Esophagus (tissue), 2 donors: ENCODE measurements around the gene IL1RL2. TPM values are rescaled to one million over a fixed set of nuclear protein-coding genes. Genes with fewer than 3 reads are reported as not detected.

Experiments
- H3K27ac ChIP-seq, 2 donors: one replicate each; pipeline ENCODE4 v1.5.1; 2013; ENCODE audit warnings: low read depth in 2 of 2, mild to moderate bottlenecking in 2 of 2, inconsistent platforms in 1 of 2, low read length in 1 of 2, moderate library complexity in 1 of 2
- H3K27me3 ChIP-seq, 2 donors: one replicate each; pipeline ENCODE4 v1.6.1; 2013; ENCODE audit warnings: low read length in 2 of 2, control low read depth in 1 of 2, mild to moderate bottlenecking in 1 of 2; ENCODE audit not compliant: insufficient read depth in 2 of 2, control insufficient read depth in 1 of 2
- H3K36me3 ChIP-seq, 2 donors: one replicate each; pipeline ENCODE4 v1.6.1; 2013; ENCODE audit warnings: low read length in 1 of 2; ENCODE audit not compliant: control insufficient read depth in 2 of 2, insufficient read depth in 2 of 2
- H3K4me1 ChIP-seq, 2 donors: one replicate each; pipeline ENCODE4 v1.6.1; 2013; ENCODE audit warnings: low read length in 1 of 2; ENCODE audit not compliant: control insufficient read depth in 2 of 2, insufficient read depth in 2 of 2
- H3K4me3 ChIP-seq, 2 donors: one replicate each; pipeline ENCODE4 v1.5.1; 2013; ENCODE audit warnings: low read length in 2 of 2, mild to moderate bottlenecking in 2 of 2, low read depth in 1 of 2, moderate library complexity in 1 of 2
- H3K9me3 ChIP-seq, 2 donors: one replicate each; pipeline ENCODE4 v1.6.1; 2013; ENCODE audit warnings: mild to moderate bottlenecking in 2 of 2, low read depth in 1 of 2, low read length in 1 of 2, moderate library complexity in 1 of 2; ENCODE audit not compliant: control insufficient read depth in 2 of 2, insufficient read depth in 1 of 2
- WGBS, 2 donors: extraction: QIAGEN DNeasy Blood & Tissue Kit; methylation state at CpG; one replicate each; pipeline ENCODE4 v1.1.7; 2013; 5-methylcytosine and 5-hydroxymethylcytosine counted together
- polyA plus RNA-seq, 2 donors: library from polyadenylated mRNA; stranded (reverse); fragments of 200-250 nt; gene quantifications; one replicate each; pipeline ENCODE4 v1.2.3, GENCODE V29; 2013
- donor health status: healthy with polysubstance abuse.
- donor health status: Bipolar disorder and iron deficiency.

The IL1RL2 gene
- polyA plus RNA-seq, result 1 to 10 TPM; 5.0 to 6.1 TPM

DNA sequence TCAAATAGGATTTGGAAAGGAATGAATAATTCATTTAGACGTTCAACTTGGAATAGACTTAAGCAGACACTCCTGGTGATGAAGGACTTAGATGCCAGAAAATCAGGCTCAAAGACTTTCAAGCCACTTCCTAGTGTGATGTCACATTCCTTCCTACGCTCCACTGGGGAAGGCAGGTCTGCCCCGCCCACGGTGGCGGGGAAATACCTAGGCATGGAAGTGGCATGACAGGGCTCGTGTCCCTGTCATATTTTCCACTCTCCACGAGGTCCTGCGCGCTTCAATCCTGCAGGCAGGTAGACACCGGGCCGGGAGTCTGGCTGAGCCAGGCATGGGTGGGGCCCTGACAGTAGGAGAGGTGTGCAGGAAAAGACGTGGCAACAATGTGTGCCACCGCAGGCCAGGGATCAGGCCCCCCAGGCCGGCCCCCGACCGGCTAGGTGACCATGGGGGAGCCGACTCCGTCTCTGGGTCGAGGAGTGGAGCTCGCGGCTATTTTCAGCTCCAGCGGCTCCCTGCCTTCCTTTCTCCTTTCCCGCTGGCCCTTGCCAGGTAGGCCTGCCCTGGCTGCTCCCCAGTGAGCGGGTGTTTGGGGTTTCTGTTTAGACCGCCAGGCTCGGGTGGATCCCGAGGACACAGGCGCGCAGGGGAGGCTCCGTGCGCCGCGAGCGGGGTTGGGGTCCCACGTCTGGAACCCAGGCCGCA lies at the start of gene IL1RL2:
IL1RL2 (plus strand) TSS at position 233 of the 705 bp plus-strand sequence. CDS start 845 bp downstream, outside the sequence.
- H3K4me1 ChIP-seq, result no peaks in the 10 kb centered on the region
- peak within 1 kb of the TSS; percentile 61 to 69 for H3K4me3 ChIP-seq

GRCh38 chr2:102137138-102137537 lies 49.7 kb upstream of the IL1RL2 start:
- Histone ChIP-seq H3K27me3 (no peaks in the 10 kb centered on the region), H3K27ac (no peak overlapping the region), H3K4me3 (no peak overlapping the region), H3K36me3 (no peaks in the 10 kb centered on the region), H3K9me3 (no peaks in the 10 kb centered on the region), H3K4me1 (no peaks in the 10 kb centered on the region)
- 79 to 83% methylated on average over 2 of the region's 2 CpGs for WGBS, 2 donors

More for the DNA sequence above, at the start of gene IL1RL2:
- Histone ChIP-seq H3K36me3 (no peaks in the 10 kb centered on the region), H3K27ac (peak within 1 kb of the TSS; percentile 82 to 91), H3K27me3 (no peaks in the 10 kb centered on the region), H3K9me3 (no peaks in the 10 kb centered on the region)
- 34 to 39% methylated on average over 36 of the region's 36 CpGs for WGBS, 2 donors

DNA sequence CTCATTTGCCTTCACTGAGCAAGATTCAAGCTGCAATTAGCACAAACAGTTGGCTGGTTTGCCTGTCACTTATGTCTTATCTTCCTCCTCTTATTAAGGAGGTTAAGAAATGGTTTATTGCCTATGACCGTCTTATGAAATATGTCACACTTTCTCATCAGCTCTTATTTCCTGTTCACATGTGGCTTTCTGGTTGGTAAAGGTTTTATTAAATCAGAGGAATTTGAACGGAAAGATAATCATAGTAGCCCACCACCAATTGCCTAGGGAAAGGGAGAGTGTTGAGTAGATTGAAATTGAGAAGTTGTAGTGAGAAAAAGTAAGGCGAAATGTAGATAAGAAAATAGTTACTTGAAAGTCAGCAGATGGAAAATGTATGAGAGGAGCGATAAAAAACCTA lies 48.5 kb upstream of the IL1RL2 start:
- H3K9me3 ChIP-seq, result peaks cover 0 to 5% of the 10 kb centered on the region in 2 donors
- no peaks in the 10 kb centered on the region for H3K36me3 ChIP-seq
- no peak overlapping the region for H3K4me3 ChIP-seq
- H3K4me1 ChIP-seq, result peaks cover 0 to 1% of the 10 kb centered on the region in 2 donors
- no peak overlapping the region for H3K27ac ChIP-seq
- no peaks in the 10 kb centered on the region for H3K27me3 ChIP-seq
- WGBS, 2 donors, result 79 to 84% methylated on average over 4 of the region's 4 CpGs

DNA sequence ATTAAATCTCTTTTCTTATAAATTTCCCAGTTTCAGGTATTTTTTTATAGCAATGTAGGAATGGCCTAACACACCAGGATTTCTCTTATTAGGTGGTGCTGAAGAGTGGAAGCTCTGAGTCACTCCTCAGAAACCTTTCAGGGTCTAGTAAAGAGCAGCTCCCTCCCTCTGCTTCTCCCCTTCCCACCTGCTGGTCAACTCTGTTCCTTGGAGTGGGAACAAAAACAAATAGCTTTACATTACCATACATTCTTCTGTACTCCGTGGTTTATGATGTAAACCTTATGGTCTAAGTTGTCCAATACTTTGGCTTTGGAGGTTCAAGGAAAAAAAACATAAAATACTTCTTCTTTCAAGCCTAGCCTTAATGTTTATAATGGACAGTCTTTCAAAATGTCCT lies 47.0 kb upstream of the IL1RL2 start:
- no peak overlapping the region for H3K4me3 ChIP-seq
- WGBS, 2 donors, result 67 to 75% methylated on average over 1 of the region's 1 CpG
- no peak overlapping the region for H3K27ac ChIP-seq

DNA sequence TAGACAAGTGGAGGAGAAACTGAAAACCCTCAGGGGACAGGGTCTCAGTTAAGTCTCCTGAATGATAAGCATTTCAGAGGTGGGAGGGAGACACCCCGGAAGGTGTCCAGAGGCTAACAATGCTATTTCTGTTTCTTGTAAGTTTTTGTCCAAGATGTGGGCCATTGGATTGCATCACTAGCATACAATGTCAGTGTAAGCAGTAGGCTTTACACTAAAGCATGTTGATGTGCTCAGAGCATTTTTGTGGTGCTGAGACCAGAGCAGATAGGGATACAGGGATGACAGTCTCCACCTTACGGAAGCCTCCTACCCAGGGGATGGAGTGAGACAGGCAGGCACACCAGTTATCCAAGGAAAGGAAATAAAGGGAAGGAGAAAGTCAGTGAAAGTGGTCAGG lies 46.4 kb upstream of the IL1RL2 start:
- peaks cover 0 to 12% of the 10 kb centered on the region in 2 donors for H3K9me3 ChIP-seq
- peaks cover 0 to 6% of the 10 kb centered on the region in 2 donors for H3K36me3 ChIP-seq
- peaks cover 0 to 9% of the 10 kb centered on the region in 2 donors for H3K4me1 ChIP-seq
- no peaks in the 10 kb centered on the region for H3K27me3 ChIP-seq
- no peak overlapping the region for H3K27ac ChIP-seq
- 94 to 98% methylated on average over 2 of the region's 2 CpGs for WGBS, 2 donors
- no peak overlapping the region for H3K4me3 ChIP-seq

More for the DNA sequence above, 47.0 kb upstream of the IL1RL2 start:
- H3K9me3 ChIP-seq, result peaks cover 0 to 7% of the 10 kb centered on the region in 2 donors
- H3K4me1 ChIP-seq, result peaks cover 0 to 9% of the 10 kb centered on the region in 2 donors
- H3K27me3 ChIP-seq, result no peaks in the 10 kb centered on the region
- H3K36me3 ChIP-seq, result peaks cover 0 to 2% of the 10 kb centered on the region in 2 donors

GRCh38 chr2:102141011-102141943 lies 45.5 kb upstream of the IL1RL2 start:
- Histone ChIP-seq H3K9me3 (peaks cover 0 to 18% of the 10 kb centered on the region in 2 donors), H3K4me3 (no peak overlapping the region)

GRCh38 chr2:102141970-102142828 lies 44.6 kb upstream of the IL1RL2 start, which contains the start of gene IL1R1:
Gene IL1R1, plus strand, starts transcription at chr2:102142746. Its CDS starts 14,979 bp downstream, at chr2:102157725.
- Histone ChIP-seq H3K27me3 (no peaks in the 10 kb centered on the region), H3K9me3 (peaks cover 0 to 23% of the 10 kb centered on the region in 2 donors), H3K36me3 (peaks cover 0 to 6% of the 10 kb centered on the region in 2 donors), H3K4me1 (peaks cover 0 to 9% of the 10 kb centered on the region in 2 donors), H3K4me3 (peak within 1 kb of the TSS; percentile 74 to 84), H3K27ac (peak within 1 kb of the TSS; percentile 89 to 92)
- 8 to 9% methylated on average over 42 to 65 of the region's 65 CpGs for WGBS, 2 donors

More at GRCh38 chr2:102141011-102141943, 45.5 kb upstream of the IL1RL2 start:
- no peaks in the 10 kb centered on the region for H3K27me3 ChIP-seq
- peaks cover 0 to 6% of the 10 kb centered on the region in 2 donors for H3K36me3 ChIP-seq
- 69% methylated on average over 15 of the region's 15 CpGs for WGBS, 2 donors
- peak overlapping the region; percentile 77 to 89 for H3K27ac ChIP-seq
- peaks cover 0 to 9% of the 10 kb centered on the region in 2 donors for H3K4me1 ChIP-seq

DNA sequence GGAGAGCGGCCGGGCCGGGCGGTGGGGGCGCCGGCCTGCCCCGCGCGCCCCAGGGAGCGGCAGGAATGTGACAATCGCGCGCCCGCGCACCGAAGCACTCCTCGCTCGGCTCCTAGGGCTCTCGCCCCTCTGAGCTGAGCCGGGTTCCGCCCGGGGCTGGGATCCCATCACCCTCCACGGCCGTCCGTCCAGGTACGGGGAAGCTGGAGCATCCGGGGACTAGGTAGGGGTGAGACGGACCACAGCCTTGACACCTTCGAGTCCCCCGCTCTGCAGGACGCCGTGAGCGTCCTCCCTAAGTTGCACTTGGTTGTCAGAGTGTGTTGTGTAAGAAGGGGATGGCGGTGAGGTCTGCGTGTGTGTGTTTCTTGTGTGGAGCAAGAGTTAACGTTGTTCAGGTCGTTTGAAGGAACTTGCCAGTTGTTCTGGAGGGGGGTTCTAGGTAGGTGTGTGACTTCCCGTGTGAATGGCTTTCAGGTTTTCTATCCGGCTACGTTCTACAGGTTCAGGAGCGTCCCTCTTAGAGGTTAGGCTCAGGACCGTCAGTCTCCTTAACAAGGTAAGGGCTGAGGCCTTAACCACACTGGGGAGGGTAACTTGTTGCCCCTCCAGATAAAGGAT lies 43.9 kb upstream of the IL1RL2 start:
- H3K27ac ChIP-seq, result peak overlapping the region; percentile 89 to 92
- no peaks in the 10 kb centered on the region for H3K27me3 ChIP-seq
- H3K36me3 ChIP-seq, result peaks cover 0 to 6% of the 10 kb centered on the region in 2 donors
- H3K9me3 ChIP-seq, result peaks cover 0 to 28% of the 10 kb centered on the region in 2 donors
- peaks cover 0 to 9% of the 10 kb centered on the region in 2 donors for H3K4me1 ChIP-seq
- WGBS, 2 donors, result 10 to 15% methylated on average over 21 to 42 of the region's 42 CpGs
- H3K4me3 ChIP-seq, result peak overlapping the region; percentile 74 to 84
